Karpas-422 (cell line): Measurements from ENCODE around the gene LAT. TPM values are rescaled to one million over a fixed set of nuclear protein-coding genes. Genes with fewer than 3 reads are reported as not detected.
"Not testable (repeated sequence)": the region's sequence is repeated elsewhere in the genome, so short reads cannot be mapped to it uniquely, and the experiment has no call there.

ENCODE experiments used
- DNase-seq: peaks from one replicate; pipeline ENCODE4 v3.0.0-alpha.2; 2015
- H2AFZ ChIP-seq: fragments of 200-600 bp; sonication (generic); 2 replicates; pipeline ENCODE4 v1.6.1; 2014; ENCODE audit warnings: antibody characterized with exemption, low read length, mixed read lengths
- H3K27ac ChIP-seq: fragments of 200-600 bp; sonication (generic); 2 replicates; pipeline ENCODE4 v1.5.1; 2014; ENCODE audit warnings: mild to moderate bottlenecking, low read length, moderate library complexity
- H3K27me3 ChIP-seq: fragments of 200-600 bp; sonication (generic); 2 replicates; pipeline ENCODE4 v1.6.1; 2014; ENCODE audit warnings: low read length, mixed read lengths
- H3K36me3 ChIP-seq: fragments of 200-600 bp; sonication (generic); 2 replicates; pipeline ENCODE4 v1.6.1; 2014; ENCODE audit warnings: low read length, mixed read lengths; ENCODE audit not compliant: insufficient read depth
- H3K4me1 ChIP-seq: fragments of 200-600 bp; sonication (generic); 2 replicates; pipeline ENCODE4 v1.6.1; 2014; ENCODE audit warnings: mild to moderate bottlenecking, low read length, mixed read lengths
- H3K4me2 ChIP-seq: fragments of 200-600 bp; sonication (generic); 2 replicates; pipeline ENCODE4 v1.6.1; 2014; ENCODE audit warnings: low read length, low read depth, mild to moderate bottlenecking; ENCODE audit not compliant: poor library complexity, severe bottlenecking
- H3K4me3 ChIP-seq: fragments of 200-600 bp; sonication (generic); 2 replicates; pipeline ENCODE4 v1.5.1; 2014; ENCODE audit warnings: mild to moderate bottlenecking, antibody characterized with exemption, low read length, mixed read lengths
- H3K79me2 ChIP-seq: fragments of 200-600 bp; sonication (generic); 2 replicates; pipeline ENCODE4 v1.6.1; 2014; ENCODE audit warnings: mild to moderate bottlenecking, low read length, mixed read lengths
- H3K9ac ChIP-seq: fragments of 200-600 bp; sonication (generic); 2 replicates; pipeline ENCODE4 v1.6.0; 2014; ENCODE audit warnings: low read length
- H3K9me2 ChIP-seq: fragments of 200-600 bp; sonication (generic), shearing (Covaris generic); replicated peaks from 2 replicates; pipeline ENCODE4 v1.6.0; 2014; ENCODE audit warnings: mild to moderate bottlenecking, low read length, moderate library complexity; ENCODE audit not compliant: insufficient read depth
- H3K9me3 ChIP-seq: fragments of 300-700, 200-600 bp; sonication (generic); 2 replicates; pipeline ENCODE4 v1.6.1; 2014; ENCODE audit warnings: low read length, mixed read lengths
- H4K20me1 ChIP-seq: fragments of 200-600 bp; sonication (generic); 2 replicates; pipeline ENCODE4 v1.6.1; 2014; ENCODE audit warnings: mild to moderate bottlenecking, antibody characterized with exemption, low read length, low read depth; ENCODE audit not compliant: insufficient read depth
- total RNA-seq: library from RNA; depleted of rRNA; stranded (reverse); fragments of >200 nt; shearing (Covaris generic); gene quantifications from 2 replicates; pipeline ENCODE4 v1.2.3, GENCODE V29; 2014; ENCODE audit warnings: low replicate concordance

Gene LAT
- total RNA-seq, 1 experiment from 2014 or later = 8.6 TPM

DNA sequence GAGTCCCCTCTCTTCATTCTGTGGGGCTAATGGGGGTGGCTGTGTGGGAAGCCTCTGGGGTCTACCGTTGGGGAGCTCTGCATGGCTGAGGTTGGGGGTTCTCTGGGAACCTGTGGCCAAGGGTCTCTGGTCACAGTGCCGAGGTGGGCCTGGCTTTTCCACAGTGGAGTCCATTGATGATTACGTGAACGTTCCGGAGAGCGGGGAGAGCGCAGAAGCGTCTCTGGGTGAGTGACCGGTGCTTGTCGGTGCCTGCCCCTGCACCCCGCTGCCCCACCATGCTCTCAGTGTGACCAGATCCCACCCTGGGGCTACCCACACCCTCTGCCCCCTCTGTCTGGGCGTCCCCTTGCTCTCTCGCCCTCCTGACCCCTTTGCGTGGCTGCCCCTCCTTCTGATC, 4.5 kb downstream of the LAT start:
- no peak for DNase-seq
- Histone ChIP-seq H3K9me3 (no peaks in the 10 kb centered on the region), H3K4me3 (no peak overlapping the region), H2AFZ (no peak overlapping the region), H3K36me3 (no peaks in the 10 kb centered on the region), H3K4me2 (no peak overlapping the region), H3K9me2 (no peaks in the 10 kb centered on the region), H3K9ac (no peak overlapping the region), H3K79me2 (no peaks in the 10 kb centered on the region), H3K27ac (no peak overlapping the region), H3K27me3 (no peaks in the 10 kb centered on the region), H3K4me1 (peaks cover 9% of the 10 kb centered on the region), H4K20me1 (no peaks in the 10 kb centered on the region)

DNA sequence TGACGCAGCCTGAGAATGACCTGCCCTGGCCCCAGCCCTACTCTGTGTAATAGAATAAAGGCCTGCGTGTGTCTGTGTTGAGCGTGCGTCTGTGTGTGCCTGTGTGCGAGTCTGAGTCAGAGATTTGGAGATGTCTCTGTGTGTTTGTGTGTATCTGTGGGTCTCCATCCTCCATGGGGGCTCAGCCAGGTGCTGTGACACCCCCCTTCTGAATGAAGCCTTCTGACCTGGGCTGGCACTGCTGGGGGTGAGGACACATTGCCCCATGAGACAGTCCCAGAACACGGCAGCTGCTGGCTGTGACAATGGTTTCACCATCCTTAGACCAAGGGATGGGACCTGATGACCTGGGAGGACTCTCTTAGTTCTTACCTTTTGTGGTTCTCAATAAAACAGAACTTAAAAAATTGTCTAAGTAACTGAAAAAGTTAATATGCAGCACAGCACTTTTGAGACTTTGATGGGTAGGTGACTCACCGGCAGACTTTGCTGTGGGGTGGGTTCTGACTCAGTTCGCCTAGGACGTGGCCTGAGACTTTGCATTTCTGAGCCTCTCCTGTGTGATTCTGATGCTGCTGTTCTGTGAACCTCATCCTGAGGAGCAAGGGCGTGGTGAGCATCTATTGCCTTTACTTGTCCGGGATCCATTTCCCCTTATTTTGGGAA, 5.7 kb downstream of the LAT start:
- no peak for DNase-seq
- no peaks in the 10 kb centered on the region for H4K20me1 ChIP-seq
- no peaks in the 10 kb centered on the region for H3K36me3 ChIP-seq
- H3K4me2 ChIP-seq = no peak overlapping the region
- H3K4me1 ChIP-seq = no peaks in the 10 kb centered on the region; the same call in 1 of the 2 replicates
- H3K9ac ChIP-seq = no peak overlapping the region
- no peaks in the 10 kb centered on the region for H3K9me2 ChIP-seq
- H2AFZ ChIP-seq = no peak overlapping the region
- no peak overlapping the region for H3K4me3 ChIP-seq
- no peaks in the 10 kb centered on the region for H3K27me3 ChIP-seq
- no peak overlapping the region for H3K27ac ChIP-seq
- H3K9me3 ChIP-seq = no peaks in the 10 kb centered on the region
- no peaks in the 10 kb centered on the region for H3K79me2 ChIP-seq

DNA sequence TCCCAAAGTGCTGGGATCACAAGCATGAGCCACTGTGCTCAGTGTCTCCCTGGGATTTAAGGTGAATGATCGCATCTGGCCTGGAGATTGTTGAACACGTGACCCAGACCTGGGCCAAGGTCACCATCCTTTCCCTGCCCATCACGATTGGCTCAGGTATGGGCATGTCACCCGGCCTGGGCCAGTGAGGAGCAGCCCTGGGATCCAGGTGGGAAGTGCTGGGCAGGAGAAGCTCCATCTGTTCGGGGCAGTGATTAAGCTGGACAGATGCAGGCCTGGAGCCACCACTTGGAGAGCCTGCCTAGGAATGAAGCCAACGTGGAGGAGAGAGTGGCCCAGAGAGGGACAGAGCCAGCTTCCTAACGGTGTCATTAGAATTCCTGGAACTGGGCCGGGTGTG, 6.8 kb downstream of the LAT start:
- H3K9me3 ChIP-seq = no peaks in the 10 kb centered on the region
- H3K27ac ChIP-seq = no peak overlapping the region
- no peaks in the 10 kb centered on the region for H3K79me2 ChIP-seq
- no peaks in the 10 kb centered on the region for H4K20me1 ChIP-seq
- H3K4me2 ChIP-seq = no peak overlapping the region
- DNase-seq = no peak
- H3K9ac ChIP-seq = no peak overlapping the region
- H2AFZ ChIP-seq = no peak overlapping the region
- no peaks in the 10 kb centered on the region for H3K27me3 ChIP-seq
- no peaks in the 10 kb centered on the region for H3K36me3 ChIP-seq
- H3K9me2 ChIP-seq = no peaks in the 10 kb centered on the region
- H3K4me3 ChIP-seq = no peak overlapping the region
- H3K4me1 ChIP-seq = no peaks in the 10 kb centered on the region

DNA sequence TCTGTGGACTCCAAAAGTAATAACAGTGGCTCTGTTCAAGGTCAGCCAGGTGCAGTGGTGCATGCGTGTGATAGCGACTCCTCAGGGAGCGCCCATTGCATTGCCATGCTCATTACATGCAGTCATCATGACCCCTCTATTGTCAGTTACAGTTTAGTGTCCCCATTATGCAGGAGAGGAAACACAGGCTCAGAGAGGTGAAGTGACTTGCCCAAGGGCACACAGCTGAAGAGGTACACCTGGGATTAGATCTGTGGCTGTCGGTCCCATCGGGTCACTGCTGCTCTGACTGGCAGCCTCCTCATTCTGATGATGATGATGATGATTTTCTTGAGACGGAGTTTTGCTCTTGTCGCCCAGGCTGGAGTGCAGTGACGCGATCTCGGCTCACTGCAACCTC, 7.6 kb downstream of the LAT start:
- no peak overlapping the region for H3K4me3 ChIP-seq
- H3K79me2 ChIP-seq = no peaks in the 10 kb centered on the region
- no peak overlapping the region for H3K4me2 ChIP-seq
- no peak for DNase-seq
- no peaks in the 10 kb centered on the region for H3K9me3 ChIP-seq
- no peak overlapping the region for H3K27ac ChIP-seq
- H3K4me1 ChIP-seq = no peaks in the 10 kb centered on the region
- H3K9me2 ChIP-seq = no peaks in the 10 kb centered on the region
- H3K36me3 ChIP-seq = no peaks in the 10 kb centered on the region
- no peak overlapping the region for H2AFZ ChIP-seq
- H3K9ac ChIP-seq = no peak overlapping the region
- no peaks in the 10 kb centered on the region for H4K20me1 ChIP-seq
- H3K27me3 ChIP-seq = no peaks in the 10 kb centered on the region

DNA sequence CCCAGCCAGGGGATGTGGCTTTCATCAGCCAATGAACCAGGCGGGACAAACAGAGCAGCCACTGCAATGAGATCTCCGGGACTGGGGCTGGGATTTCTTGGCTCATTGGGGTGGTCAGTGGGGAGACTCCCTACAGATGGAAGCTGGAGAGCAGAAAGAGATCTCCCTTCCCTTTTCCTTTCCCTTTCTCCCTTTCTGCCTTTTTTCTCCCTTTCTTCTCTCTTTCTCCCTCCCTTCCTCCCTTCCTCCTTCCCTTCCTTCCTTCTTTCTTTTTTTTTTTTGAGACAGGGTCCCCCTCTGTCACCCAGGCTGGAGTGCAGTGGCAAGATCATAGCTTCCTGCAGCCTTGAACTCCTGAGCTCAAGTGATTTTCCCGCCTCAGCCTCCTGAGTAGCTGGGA, 14.0 kb downstream of the LAT start:
- H3K27me3 ChIP-seq = no peaks in the 10 kb centered on the region
- no peaks in the 10 kb centered on the region for H3K9me2 ChIP-seq
- H2AFZ ChIP-seq = no peak overlapping the region
- no peak overlapping the region for H3K9ac ChIP-seq
- H3K27ac ChIP-seq = no peak overlapping the region
- H3K36me3 ChIP-seq = no peaks in the 10 kb centered on the region
- peaks cover 5% of the 10 kb centered on the region for H3K4me1 ChIP-seq
- no peaks in the 10 kb centered on the region for H4K20me1 ChIP-seq
- no peaks in the 10 kb centered on the region for H3K9me3 ChIP-seq
- DNase-seq = no peak
- no peak overlapping the region for H3K4me2 ChIP-seq
- H3K4me3 ChIP-seq = no peak overlapping the region
- H3K79me2 ChIP-seq = no peaks in the 10 kb centered on the region

DNA sequence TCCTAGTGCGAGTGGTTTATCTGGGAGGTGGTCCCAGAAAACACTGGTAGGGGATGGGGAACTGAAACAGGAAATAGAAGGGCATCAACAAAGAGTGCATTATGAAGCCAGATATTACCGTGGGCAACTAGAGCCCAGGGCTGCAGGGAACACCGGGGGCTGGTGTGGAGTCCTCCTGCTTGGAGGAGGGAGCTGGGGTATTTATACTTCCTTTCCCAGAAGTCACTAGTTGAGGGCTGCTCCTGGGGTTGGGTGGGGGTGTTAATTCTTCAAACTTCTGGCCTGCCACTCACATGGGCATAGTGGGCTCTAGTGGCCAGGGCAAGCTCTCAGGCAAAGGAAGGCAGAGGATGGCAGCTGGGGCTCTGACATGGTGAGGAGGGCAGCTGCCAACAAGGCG, 14.7 kb downstream of the LAT start:
- Histone ChIP-seq H3K27ac (no peak overlapping the region), H3K36me3 (no peaks in the 10 kb centered on the region), H3K9me2 (no peaks in the 10 kb centered on the region), H3K27me3 (no peaks in the 10 kb centered on the region), H3K9ac (no peak overlapping the region), H3K9me3 (no peaks in the 10 kb centered on the region), H3K4me1 (peaks cover 5% of the 10 kb centered on the region), H4K20me1 (no peaks in the 10 kb centered on the region), H2AFZ (no peak overlapping the region), H3K79me2 (no peaks in the 10 kb centered on the region), H3K4me2 (no peak overlapping the region), H3K4me3 (no peak overlapping the region)
- no peak for DNase-seq

DNA sequence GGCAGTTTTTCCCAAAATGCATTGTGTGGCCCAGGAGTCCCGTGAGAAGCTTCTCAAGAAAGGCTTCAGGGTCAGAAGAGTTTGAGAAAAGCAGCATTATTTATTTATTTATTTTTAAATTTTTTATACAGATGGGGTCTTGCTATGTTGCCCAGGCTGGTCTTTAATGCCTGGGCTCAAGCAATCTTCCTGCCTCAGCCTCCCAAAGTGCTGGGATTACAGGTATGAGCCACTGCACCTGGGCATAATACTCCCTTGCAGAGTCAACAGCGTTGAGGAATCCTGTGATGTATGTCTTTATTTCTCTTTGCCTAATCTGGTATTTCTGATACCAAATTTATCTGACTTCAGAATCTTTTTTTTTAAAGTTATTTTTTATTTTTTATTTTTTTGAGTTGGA, 15.2 kb downstream of the LAT start:
- Histone ChIP-seq H3K4me3 (no peak overlapping the region), H3K9me3 (no peaks in the 10 kb centered on the region), H3K9me2 (no peaks in the 10 kb centered on the region), H3K27ac (no peak overlapping the region), H3K36me3 (no peaks in the 10 kb centered on the region), H2AFZ (no peak overlapping the region), H3K4me1 (peaks cover 5% of the 10 kb centered on the region), H3K27me3 (no peaks in the 10 kb centered on the region), H3K9ac (no peak overlapping the region), H3K4me2 (no peak overlapping the region), H4K20me1 (no peaks in the 10 kb centered on the region), H3K79me2 (no peaks in the 10 kb centered on the region)
- DNase-seq = no peak

DNA sequence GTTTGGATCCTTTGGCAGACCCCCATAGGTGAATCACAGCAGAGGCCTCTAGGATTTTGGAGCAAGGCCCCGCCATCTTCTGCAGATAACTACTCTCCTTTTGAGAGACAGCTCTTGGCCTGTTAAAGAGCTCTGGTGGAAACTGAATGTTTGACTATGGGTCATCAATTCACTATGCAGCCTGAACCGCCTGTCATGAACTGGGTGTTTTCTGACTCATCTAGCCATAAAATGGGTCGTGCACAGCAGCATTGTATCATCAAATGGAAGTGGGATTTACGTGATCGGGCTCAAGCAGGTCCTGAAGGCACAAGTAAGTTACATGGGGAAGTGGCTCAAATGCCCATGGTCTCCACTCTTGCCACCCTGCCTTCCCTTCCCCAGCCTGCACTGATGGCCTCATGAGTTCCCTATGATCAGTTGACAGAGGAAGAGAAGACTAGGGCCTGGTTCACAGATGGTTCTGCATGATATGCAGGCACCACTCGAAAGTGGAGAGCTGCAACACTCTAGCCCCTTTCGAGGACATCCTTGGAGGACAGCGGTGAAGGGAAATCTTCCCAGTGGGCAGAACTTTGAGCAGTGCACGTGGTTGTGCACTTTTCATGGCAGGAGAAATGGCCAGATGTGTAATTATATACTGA, 19.8 kb downstream of the LAT start:
- H3K27ac ChIP-seq, H3K4me3 ChIP-seq, H3K9me3 ChIP-seq, H3K4me2 ChIP-seq, H3K4me1 ChIP-seq, DNase-seq, H3K9me2 ChIP-seq, H3K9ac ChIP-seq, H2AFZ ChIP-seq, H4K20me1 ChIP-seq, H3K79me2 ChIP-seq, H3K27me3 ChIP-seq, H3K36me3 ChIP-seq: not testable (repeated sequence)
